ENCODE data around the gene AWAT1. TPM values are rescaled to one million over a fixed set of nuclear protein-coding genes. Genes with fewer than 3 reads are reported as not detected.

The AWAT1 gene
- total and polyA plus RNA-seq, 2 donors (not counting 3 experiments of a cell fraction or from before 2014, with no cell fraction given) = not detected

- BruUV-seq (replicated peaks) = no TSS peak
- DNase-seq (ENCODE audit: low read depth, low spot score) = no peak
- H3K4me3 ChIP-seq (replicated peaks in 1 of 3; ENCODE audit: insufficient read depth in 1 of 3, low read depth in 1 of 3, low read length in 3 of 3) = no peak overlapping the region
- ChIA-PET CTCF (no interaction called here), POLR2A (no interaction called here)
- H3K27ac ChIP-seq (ENCODE audit: insufficient read depth, low read depth, low read length) = no peak overlapping the region
- no peaks in the 10 kb centered on the region for H3K79me2 ChIP-seq (ENCODE audit: control insufficient read depth, insufficient read depth, low read length)
- no peaks in the 10 kb centered on the region for H3K36me3 ChIP-seq (ENCODE audit: control insufficient read depth in 2 of 2, extremely low read depth in 1 of 2, insufficient read depth in 2 of 2, low read length in 2 of 2)
- H3K27me3 ChIP-seq (ENCODE audit: control insufficient read depth in 2 of 2, insufficient read depth in 2 of 2, low read length in 2 of 2) = no peaks in the 10 kb centered on the region
- H3K4me1 ChIP-seq (ENCODE audit: control insufficient read depth, extremely low read depth, insufficient read depth, low read length) = no peaks in the 10 kb centered on the region
- dilution Hi-C loops (cut with MboI; ENCODE audit: extremely low pct_ligation_motif_present, low sequenced_read_pairs) (no loop called here), intact Hi-C loops (cut with micrococcal nuclease) (no loop called here)
- no peaks in the 10 kb centered on the region for H3K9me1 ChIP-seq (replicated peaks; ENCODE audit: control insufficient read depth, extremely low read depth, insufficient read depth, low read length)
- H3K9ac ChIP-seq (replicated peaks; ENCODE audit: extremely low read depth, insufficient read depth, low read length) = no peak overlapping the region
- H4K20me1 ChIP-seq (replicated peaks; ENCODE audit: control insufficient read depth, extremely low read depth, insufficient read depth, low read length) = no peaks in the 10 kb centered on the region
- no peak overlapping the region for H2AFZ ChIP-seq (ENCODE audit: low read depth, low read length)
- no peak for TF ChIP-seq EZH2 (IDR thresholded peaks at IDR 0.05; ENCODE audit: borderline replicate concordance, low read depth, low read length, severe bottlenecking)
- TF ChIP-seq MYC (IDR thresholded peaks at IDR 0.05; ENCODE audit: low read depth, low read length) = no peak
- no peak for TF ChIP-seq JUN (IDR thresholded peaks at IDR 0.05; ENCODE audit: borderline replicate concordance, insufficient read depth, insufficient read length, low read depth)
- no peak for TF ChIP-seq GATA2 (IDR thresholded peaks at IDR 0.05; ENCODE audit: insufficient read depth, insufficient read length, low read depth, low read length)
- no peak for TF ChIP-seq CTCF (IDR thresholded peaks at IDR 0.05; ENCODE audit: extremely low read depth in 1 of 2, insufficient read depth in 1 of 2, low read depth in 1 of 2, low read length in 2 of 2)
- no peak for TF ChIP-seq POLR2AphosphoS5 (IDR thresholded peaks at IDR 0.05; ENCODE audit: insufficient read depth, low read depth, low read length)
- no peaks in the 10 kb centered on the region for H3K9me3 ChIP-seq (replicated peaks; ENCODE audit: control insufficient read depth, insufficient read depth, low read length)
- no peak overlapping the region for H3K4me2 ChIP-seq (ENCODE audit: insufficient read depth, low read length)
- FAIRE-seq = no peak
These were observed 20.5 kb downstream of the AWAT1 start for GRCh38 chrX:70254909-70255308.

- no peaks in the 10 kb centered on the region for H3K36me3 ChIP-seq (ENCODE audit: control insufficient read depth in 2 of 2, extremely low read depth in 1 of 2, insufficient read depth in 2 of 2, low read length in 2 of 2)
- H3K27me3 ChIP-seq (ENCODE audit: control insufficient read depth in 2 of 2, insufficient read depth in 2 of 2, low read length in 2 of 2) = no peaks in the 10 kb centered on the region
- DNase-seq (ENCODE audit: low read depth, low spot score) (no peak), FAIRE-seq (no peak)
- intact Hi-C loops (cut with micrococcal nuclease) (no loop called here), dilution Hi-C loops (cut with MboI; ENCODE audit: extremely low pct_ligation_motif_present, low sequenced_read_pairs) (no loop called here)
- no peaks in the 10 kb centered on the region for H4K20me1 ChIP-seq (replicated peaks; ENCODE audit: control insufficient read depth, extremely low read depth, insufficient read depth, low read length)
- no peak overlapping the region for H3K9ac ChIP-seq (replicated peaks; ENCODE audit: extremely low read depth, insufficient read depth, low read length)
- BruUV-seq (replicated peaks) = no TSS peak
- no peaks in the 10 kb centered on the region for H3K79me2 ChIP-seq (ENCODE audit: control insufficient read depth, insufficient read depth, low read length)
- ChIA-PET POLR2A (no interaction called here), CTCF (no interaction called here)
- H2AFZ ChIP-seq (ENCODE audit: low read depth, low read length) = no peak overlapping the region
- no peak overlapping the region for H3K4me2 ChIP-seq (ENCODE audit: insufficient read depth, low read length)
- no peak overlapping the region for H3K4me3 ChIP-seq (replicated peaks in 1 of 3; ENCODE audit: insufficient read depth in 1 of 3, low read depth in 1 of 3, low read length in 3 of 3)
- no peaks in the 10 kb centered on the region for H3K9me3 ChIP-seq (replicated peaks; ENCODE audit: control insufficient read depth, insufficient read depth, low read length)
- H3K9me1 ChIP-seq (replicated peaks; ENCODE audit: control insufficient read depth, extremely low read depth, insufficient read depth, low read length) = no peaks in the 10 kb centered on the region
- no peaks in the 10 kb centered on the region for H3K4me1 ChIP-seq (ENCODE audit: control insufficient read depth, extremely low read depth, insufficient read depth, low read length)
- TF ChIP-seq FOS (IDR thresholded peaks at IDR 0.05; ENCODE audit: borderline replicate concordance, insufficient read depth, low read length) (no peak), POLR2A (IDR thresholded peaks at IDR 0.05; ENCODE audit: low read depth, low read length) (no peak), CTCF (IDR thresholded peaks at IDR 0.05; ENCODE audit: extremely low read depth in 1 of 2, insufficient read depth in 1 of 2, low read depth in 1 of 2, low read length in 2 of 2) (no peak), JUN (IDR thresholded peaks at IDR 0.05; ENCODE audit: borderline replicate concordance, insufficient read depth, insufficient read length, low read depth) (no peak), GATA2 (IDR thresholded peaks at IDR 0.05; ENCODE audit: insufficient read depth, insufficient read length, low read depth, low read length) (no peak), EZH2 (IDR thresholded peaks at IDR 0.05; ENCODE audit: borderline replicate concordance, low read depth, low read length, severe bottlenecking) (no peak)
- no peak overlapping the region for H3K27ac ChIP-seq (ENCODE audit: insufficient read depth, low read depth, low read length)
These were observed 21.0 kb downstream of the AWAT1 start for GRCh38 chrX:70255452-70255851.
